Measurements from ENCODE around the gene ACBD5. TPM values are rescaled to one million over a fixed set of nuclear protein-coding genes. Genes with fewer than 3 reads are reported as not detected.
A peak's percentile ranks its signal among the peaks of the same experiment; 100 is the strongest.

ACBD5 gene
- total RNA-seq, 2 donors from 2014 or later = 10.4 to 11.5 TPM

- Histone ChIP-seq H3K4me1 (no peaks in the 10 kb centered on the region), H3K36me3 (replicated peaks in 1 of 2; ENCODE audit: insufficient read depth in 1 of 2, low read depth in 2 of 2) (peaks cover 13 to 41% of the 10 kb centered on the region in 2 donors), H3K4me3 (no peak overlapping the region), H3K9me3 (no peaks in the 10 kb centered on the region), H3K27ac (no peak overlapping the region), H3K27me3 (no peaks in the 10 kb centered on the region)
- intact Hi-C loops (cut with DNase I) = no loop called here
- TF ChIP-seq, protein P1, sequence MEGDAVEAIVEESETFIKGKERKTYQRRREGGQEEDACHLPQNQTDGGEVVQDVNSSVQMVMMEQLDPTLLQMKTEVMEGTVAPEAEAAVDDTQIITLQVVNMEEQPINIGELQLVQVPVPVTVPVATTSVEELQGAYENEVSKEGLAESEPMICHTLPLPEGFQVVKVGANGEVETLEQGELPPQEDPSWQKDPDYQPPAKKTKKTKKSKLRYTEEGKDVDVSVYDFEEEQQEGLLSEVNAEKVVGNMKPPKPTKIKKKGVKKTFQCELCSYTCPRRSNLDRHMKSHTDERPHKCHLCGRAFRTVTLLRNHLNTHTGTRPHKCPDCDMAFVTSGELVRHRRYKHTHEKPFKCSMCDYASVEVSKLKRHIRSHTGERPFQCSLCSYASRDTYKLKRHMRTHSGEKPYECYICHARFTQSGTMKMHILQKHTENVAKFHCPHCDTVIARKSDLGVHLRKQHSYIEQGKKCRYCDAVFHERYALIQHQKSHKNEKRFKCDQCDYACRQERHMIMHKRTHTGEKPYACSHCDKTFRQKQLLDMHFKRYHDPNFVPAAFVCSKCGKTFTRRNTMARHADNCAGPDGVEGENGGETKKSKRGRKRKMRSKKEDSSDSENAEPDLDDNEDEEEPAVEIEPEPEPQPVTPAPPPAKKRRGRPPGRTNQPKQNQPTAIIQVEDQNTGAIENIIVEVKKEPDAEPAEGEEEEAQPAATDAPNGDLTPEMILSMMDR (IDR thresholded peaks at IDR 0.05) = no peak
- no peak for TF ChIP-seq POLR2A (IDR thresholded peaks at IDR 0.05)
- ATAC-seq (no peak), DNase-seq (no peak)
- 98% methylated on average over 2 of the region's 2 CpGs for WGBS, 2 donors
Measured at GRCh38 chr10:27207350-27207749, 33.2 kb downstream of the ACBD5 start.

DNA sequence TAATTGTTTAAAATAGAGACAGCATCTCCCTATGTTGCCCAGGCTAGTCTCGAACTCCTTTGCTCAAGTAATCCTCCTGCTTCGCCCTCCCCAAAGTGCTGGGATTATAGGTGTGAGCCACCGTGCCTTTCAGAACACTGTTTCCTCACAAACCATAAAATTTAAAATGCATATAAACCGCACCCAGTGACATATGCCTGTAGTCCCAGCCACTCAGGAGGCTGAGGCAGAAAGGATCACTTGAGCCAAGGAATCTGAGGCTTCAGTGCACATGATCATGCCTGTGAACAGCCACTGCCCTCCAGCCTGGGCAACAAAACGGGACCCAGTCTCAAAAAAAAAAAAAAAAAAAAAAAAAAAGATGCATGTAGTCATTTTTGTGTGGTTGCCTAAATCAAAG, 36.8 kb downstream of the ACBD5 start:
- WGBS, 2 donors = 94 to 97% methylated on average over 5 of the region's 5 CpGs
- DNase-seq (no peak), ATAC-seq (no peak)
- TF ChIP-seq, protein P1 (IDR thresholded peaks at IDR 0.05) = no peak
- TF ChIP-seq POLR2A (IDR thresholded peaks at IDR 0.05) = no peak
- Histone ChIP-seq H3K4me3 (no peak overlapping the region), H3K27ac (no peak overlapping the region), H3K36me3 (replicated peaks in 1 of 2; ENCODE audit: insufficient read depth in 1 of 2, low read depth in 2 of 2) (peaks cover 5 to 23% of the 10 kb centered on the region in 2 donors), H3K9me3 (no peaks in the 10 kb centered on the region), H3K4me1 (no peaks in the 10 kb centered on the region), H3K27me3 (no peaks in the 10 kb centered on the region)
- intact Hi-C loops (cut with DNase I) = no loop called here

GRCh38 chr10:27197980-27198620, 42.5 kb downstream of the ACBD5 start:
- Histone ChIP-seq H3K4me3 (no peak overlapping the region), H3K4me1 (peaks cover 6% of the 10 kb centered on the region), H3K27ac (no peak overlapping the region), H3K9me3 (no peaks in the 10 kb centered on the region), H3K36me3 (replicated peaks in 1 of 2; ENCODE audit: insufficient read depth in 1 of 2, low read depth in 2 of 2) (peaks cover under 1 to 2% of the 10 kb centered on the region in 2 donors), H3K27me3 (no peaks in the 10 kb centered on the region)
- DNase-seq = peak in 1 of 4 donors; percentile 29
- ATAC-seq = no peak
- intact Hi-C loops (cut with DNase I) = no loop called here
- WGBS, 2 donors = 22 to 23% methylated on average over 2 of the region's 2 CpGs
- no peak for TF ChIP-seq POLR2A (IDR thresholded peaks at IDR 0.05)
- TF ChIP-seq, protein P1 (IDR thresholded peaks at IDR 0.05) = no peak

GRCh38 chr10:27192284-27192683, 48.3 kb downstream of the ACBD5 start:
- no peak for DNase-seq

More at GRCh38 chr10:27192284-27192683, 48.3 kb downstream of the ACBD5 start:
- ATAC-seq = no peak
- no peaks in the 10 kb centered on the region for H3K27me3 ChIP-seq
- H3K36me3 ChIP-seq (replicated peaks in 1 of 2; ENCODE audit: insufficient read depth in 1 of 2, low read depth in 2 of 2) = no peaks in the 10 kb centered on the region
- 81 to 87% methylated on average over 3 of the region's 3 CpGs for WGBS, 2 donors
- no peaks in the 10 kb centered on the region for H3K9me3 ChIP-seq
- TF ChIP-seq POLR2A (IDR thresholded peaks at IDR 0.05) = no peak
- TF ChIP-seq, protein P1 (IDR thresholded peaks at IDR 0.05) = no peak
- no peaks in the 10 kb centered on the region for H3K4me1 ChIP-seq
- intact Hi-C loops (cut with DNase I) = no loop called here
- no peak overlapping the region for H3K4me3 ChIP-seq
- no peak overlapping the region for H3K27ac ChIP-seq

All from body of pancreas (tissue), 4 donors.